Measurements from ENCODE around the gene KCTD21.

The KCTD21 gene

GRCh38 chr11:78221396-78222315 is 33.2 kb upstream of the KCTD21 start:
- DNase-seq (ENCODE audit: low spot score) (no peak), ATAC-seq (ENCODE audit: low read depth) (no peak)
- TF ChIP-seq CTCF (IDR thresholded peaks at IDR 0.05; ENCODE audit: poor library complexity, severe bottlenecking) = no peak
- H3K27ac ChIP-seq (ENCODE audit: poor library complexity, severe bottlenecking) = no peak overlapping the region
- no peak overlapping the region for H3K4me3 ChIP-seq (ENCODE audit: severe bottlenecking)
- H3K9me3 ChIP-seq (ENCODE audit: severe bottlenecking) = no peaks in the 10 kb centered on the region
- no peaks in the 10 kb centered on the region for H3K27me3 ChIP-seq (ENCODE audit: insufficient read depth, poor library complexity, severe bottlenecking)
- H3K36me3 ChIP-seq (ENCODE audit: low read depth) = no peaks in the 10 kb centered on the region
- no peaks in the 10 kb centered on the region for H3K4me1 ChIP-seq (ENCODE audit: insufficient read depth, poor library complexity, severe bottlenecking)

- H3K4me1 ChIP-seq (ENCODE audit: insufficient read depth, poor library complexity, severe bottlenecking) = no peaks in the 10 kb centered on the region
- no peaks in the 10 kb centered on the region for H3K27me3 ChIP-seq (ENCODE audit: insufficient read depth, poor library complexity, severe bottlenecking)
- H3K27ac ChIP-seq (ENCODE audit: poor library complexity, severe bottlenecking) = no peak overlapping the region
- ATAC-seq (ENCODE audit: low read depth) = no peak
- DNase-seq (ENCODE audit: low spot score) = no peak
- H3K36me3 ChIP-seq (ENCODE audit: low read depth) = no peaks in the 10 kb centered on the region
- TF ChIP-seq CTCF (IDR thresholded peaks at IDR 0.05; ENCODE audit: poor library complexity, severe bottlenecking) = no peak
- H3K4me3 ChIP-seq (ENCODE audit: severe bottlenecking) = no peak overlapping the region
- no peaks in the 10 kb centered on the region for H3K9me3 ChIP-seq (ENCODE audit: severe bottlenecking)
Observed at GRCh38 chr11:78220218-78221157, 32.1 kb upstream of the KCTD21 start.

- Histone ChIP-seq H3K4me3 (ENCODE audit: severe bottlenecking) (no peak overlapping the region), H3K27ac (ENCODE audit: poor library complexity, severe bottlenecking) (no peak overlapping the region), H3K36me3 (ENCODE audit: low read depth) (no peaks in the 10 kb centered on the region), H3K9me3 (ENCODE audit: severe bottlenecking) (no peaks in the 10 kb centered on the region), H3K27me3 (ENCODE audit: insufficient read depth, poor library complexity, severe bottlenecking) (no peaks in the 10 kb centered on the region), H3K4me1 (ENCODE audit: insufficient read depth, poor library complexity, severe bottlenecking) (no peaks in the 10 kb centered on the region)
- no peak for DNase-seq (ENCODE audit: low spot score)
- TF ChIP-seq CTCF (IDR thresholded peaks at IDR 0.05; ENCODE audit: poor library complexity, severe bottlenecking) = no peak
- no peak; the same call in 2 of the 3 replicates for ATAC-seq (ENCODE audit: low read depth)
Observed at GRCh38 chr11:78219493-78220217, 31.2 kb upstream of the KCTD21 start.

GRCh38 chr11:78218707-78219492 is 30.5 kb upstream of the KCTD21 start:
- Histone ChIP-seq H3K27ac (ENCODE audit: poor library complexity, severe bottlenecking) (no peak overlapping the region), H3K27me3 (ENCODE audit: insufficient read depth, poor library complexity, severe bottlenecking) (no peaks in the 10 kb centered on the region), H3K36me3 (ENCODE audit: low read depth) (no peaks in the 10 kb centered on the region), H3K9me3 (ENCODE audit: severe bottlenecking) (no peaks in the 10 kb centered on the region), H3K4me1 (ENCODE audit: insufficient read depth, poor library complexity, severe bottlenecking) (no peaks in the 10 kb centered on the region), H3K4me3 (ENCODE audit: severe bottlenecking) (no peak overlapping the region)
- ATAC-seq (ENCODE audit: low read depth) (no peak), DNase-seq (ENCODE audit: low spot score) (no peak)
- TF ChIP-seq CTCF (IDR thresholded peaks at IDR 0.05; ENCODE audit: poor library complexity, severe bottlenecking) = no peak

Measured in RWPE2 (cell line).